Chondrocyte (in vitro differentiated cells): ENCODE data around the gene SLC9A2. TPM values are rescaled to one million over a fixed set of nuclear protein-coding genes. Genes with fewer than 3 reads are reported as not detected.

Source experiments
- DNase-seq: peaks from one replicate; pipeline ENCODE4 v3.0.0; 2021; ENCODE audit warnings: mixed read lengths, low spot score
- H3K27ac Mint-ChIP-seq: one replicate; pipeline ENCODE4 v1.8.0; 2021; ENCODE audit warnings: mild to moderate bottlenecking, moderate library complexity, mixed read lengths; ENCODE audit not compliant: unreplicated experiment
- H3K27me3 Mint-ChIP-seq: 2 replicates; pipeline ENCODE4 v1.8.0; 2021; ENCODE audit warnings: low read depth, mixed read lengths
- H3K36me3 Mint-ChIP-seq: 2 replicates; pipeline ENCODE4 v1.8.0; 2021; ENCODE audit warnings: low read depth, mixed read lengths
- H3K4me1 Mint-ChIP-seq: 2 replicates; pipeline ENCODE4 v1.8.0; 2021; ENCODE audit warnings: low read depth, mild to moderate bottlenecking, mixed read lengths
- H3K4me3 Mint-ChIP-seq: one replicate; pipeline ENCODE4 v1.8.0; 2021; ENCODE audit warnings: mild to moderate bottlenecking, moderate library complexity, mixed read lengths; ENCODE audit not compliant: unreplicated experiment
- H3K9me3 Mint-ChIP-seq: 2 replicates; pipeline ENCODE4 v1.8.0; 2021; ENCODE audit warnings: low read depth, mixed read lengths
- CTCF ChIP-seq: fragments of 200-600 bp; sonication (generic); IDR thresholded peaks from 2 replicates; pipeline ENCODE4 v1.5.0; 2021; ENCODE audit warnings: antibody characterized with exemption, mild to moderate bottlenecking, moderate library complexity
- total RNA-seq: library from RNA; stranded (reverse); gene quantifications from 3 replicates; pipeline ENCODE4 v1.2.1, GENCODE V29; 2021

The SLC9A2 gene
- total RNA-seq, 1 donor from 2014 or later = not detected

- Mint-ChIP-seq H3K9me3 (no peaks in the 10 kb centered on the region), H3K27ac (no peak overlapping the region), H3K36me3 (no peaks in the 10 kb centered on the region), H3K4me3 (no peak overlapping the region), H3K4me1 (no peaks in the 10 kb centered on the region), H3K27me3 (peaks cover 11% of the 10 kb centered on the region)
- no peak for DNase-seq
- no peak for TF ChIP-seq CTCF
These were observed 79.2 kb downstream of the SLC9A2 start for GRCh38 chr2:102698369-102699111.

- H3K36me3 Mint-ChIP-seq = no peaks in the 10 kb centered on the region
- no peak overlapping the region for H3K27ac Mint-ChIP-seq
- no peaks in the 10 kb centered on the region for H3K9me3 Mint-ChIP-seq
- DNase-seq = no peak
- H3K4me3 Mint-ChIP-seq = no peak overlapping the region
- peaks cover 16% of the 10 kb centered on the region for H3K27me3 Mint-ChIP-seq
- no peak for TF ChIP-seq CTCF
- H3K4me1 Mint-ChIP-seq = no peaks in the 10 kb centered on the region
These were observed 84.0 kb downstream of the SLC9A2 start for GRCh38 chr2:102703305-102703704.

GRCh38 chr2:102703748-102704147 lies 84.4 kb downstream of the SLC9A2 start:
- Mint-ChIP-seq H3K27me3 (peaks cover 16% of the 10 kb centered on the region), H3K9me3 (no peaks in the 10 kb centered on the region), H3K4me1 (peaks cover under 1% of the 10 kb centered on the region), H3K36me3 (no peaks in the 10 kb centered on the region), H3K27ac (no peak overlapping the region), H3K4me3 (no peak overlapping the region)
- no peak for DNase-seq
- TF ChIP-seq CTCF = peak; percentile 76

- Mint-ChIP-seq H3K27ac (no peak overlapping the region), H3K4me1 (peaks cover 6% of the 10 kb centered on the region), H3K27me3 (peaks cover 16% of the 10 kb centered on the region), H3K36me3 (no peaks in the 10 kb centered on the region), H3K4me3 (no peak overlapping the region), H3K9me3 (no peaks in the 10 kb centered on the region)
- no peak for TF ChIP-seq CTCF
- no peak for DNase-seq
These were observed 85.2 kb downstream of the SLC9A2 start for GRCh38 chr2:102704531-102704930.

- Mint-ChIP-seq H3K36me3 (no peaks in the 10 kb centered on the region), H3K4me1 (peaks cover 9% of the 10 kb centered on the region), H3K4me3 (no peak overlapping the region), H3K27me3 (peaks cover 10% of the 10 kb centered on the region), H3K9me3 (no peaks in the 10 kb centered on the region), H3K27ac (no peak overlapping the region)
- TF ChIP-seq CTCF = no peak
- no peak for DNase-seq
These were observed 88.7 kb downstream of the SLC9A2 start for GRCh38 chr2:102707796-102708695.
